ENCODE measurements around the gene ME3. TPM values are rescaled to one million over a fixed set of nuclear protein-coding genes. Genes with fewer than 3 reads are reported as not detected.

Gene ME3
- total RNA-seq, 1 donor from 2014 or later: 28.5 TPM

DNA sequence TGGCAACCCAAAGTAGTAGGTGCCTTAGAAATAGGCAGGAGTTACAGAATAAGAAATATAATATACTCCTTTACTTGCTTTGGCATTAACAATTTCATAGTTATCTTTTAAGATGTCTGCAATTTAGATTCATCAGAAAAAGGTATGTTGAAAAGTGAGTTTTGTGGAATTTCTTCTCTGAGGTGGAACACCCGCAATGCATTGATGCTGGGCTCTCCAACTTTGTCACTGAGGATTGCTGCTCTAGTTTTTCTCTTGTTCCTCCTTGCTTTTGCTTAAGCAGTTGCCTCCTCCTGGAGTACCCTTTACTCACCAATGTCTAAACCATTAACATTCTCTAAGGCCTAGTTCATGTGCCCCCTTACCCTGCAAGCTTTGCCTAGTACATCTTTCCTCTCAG is 14.1 kb upstream of the ME3 start:
- no peaks in the 10 kb centered on the region for H3K27me3 ChIP-seq
- no peak for DNase-seq (ENCODE audit: extremely low spot score in 2 of 2)
- intact Hi-C loops (cut with DNase I): no loop called here

DNA sequence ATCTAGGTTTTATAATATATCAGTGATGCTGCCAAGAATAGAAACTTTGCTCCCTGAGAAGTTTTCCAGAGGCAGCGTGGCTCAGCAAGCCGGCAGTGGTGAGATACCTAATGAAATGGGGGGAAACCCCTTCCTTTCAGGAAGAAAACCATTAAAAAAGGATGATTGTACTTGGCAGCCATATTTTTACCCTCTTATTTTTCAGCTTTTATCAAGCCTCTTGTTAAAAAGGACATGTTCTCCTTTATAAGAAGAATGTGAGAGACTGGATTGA is 9.0 kb upstream of the ME3 start:
- H3K36me3 ChIP-seq: no peaks in the 10 kb centered on the region
- intact Hi-C loops (cut with DNase I): no loop called here
- H3K27me3 ChIP-seq: no peaks in the 10 kb centered on the region
- no peak overlapping the region for H3K4me3 ChIP-seq
- TF ChIP-seq, protein P1, sequence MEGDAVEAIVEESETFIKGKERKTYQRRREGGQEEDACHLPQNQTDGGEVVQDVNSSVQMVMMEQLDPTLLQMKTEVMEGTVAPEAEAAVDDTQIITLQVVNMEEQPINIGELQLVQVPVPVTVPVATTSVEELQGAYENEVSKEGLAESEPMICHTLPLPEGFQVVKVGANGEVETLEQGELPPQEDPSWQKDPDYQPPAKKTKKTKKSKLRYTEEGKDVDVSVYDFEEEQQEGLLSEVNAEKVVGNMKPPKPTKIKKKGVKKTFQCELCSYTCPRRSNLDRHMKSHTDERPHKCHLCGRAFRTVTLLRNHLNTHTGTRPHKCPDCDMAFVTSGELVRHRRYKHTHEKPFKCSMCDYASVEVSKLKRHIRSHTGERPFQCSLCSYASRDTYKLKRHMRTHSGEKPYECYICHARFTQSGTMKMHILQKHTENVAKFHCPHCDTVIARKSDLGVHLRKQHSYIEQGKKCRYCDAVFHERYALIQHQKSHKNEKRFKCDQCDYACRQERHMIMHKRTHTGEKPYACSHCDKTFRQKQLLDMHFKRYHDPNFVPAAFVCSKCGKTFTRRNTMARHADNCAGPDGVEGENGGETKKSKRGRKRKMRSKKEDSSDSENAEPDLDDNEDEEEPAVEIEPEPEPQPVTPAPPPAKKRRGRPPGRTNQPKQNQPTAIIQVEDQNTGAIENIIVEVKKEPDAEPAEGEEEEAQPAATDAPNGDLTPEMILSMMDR (IDR thresholded peaks at IDR 0.05): no peak
- peak in 1 of 2 donors; percentile 12 for TF ChIP-seq POLR2AphosphoS5 (IDR thresholded peaks at IDR 0.05; ENCODE audit: insufficient read depth in 1 of 2, low read depth in 1 of 2)
- peak overlapping the region; percentile 49 for H3K27ac ChIP-seq
- no peaks in the 10 kb centered on the region for H3K9me3 ChIP-seq
- no peak for DNase-seq (ENCODE audit: extremely low spot score in 2 of 2)
- H3K4me1 ChIP-seq: no peaks in the 10 kb centered on the region

More for the DNA sequence above, 14.1 kb upstream of the ME3 start:
- Histone ChIP-seq H3K9me3 (no peaks in the 10 kb centered on the region), H3K4me3 (no peak overlapping the region), H3K4me1 (no peaks in the 10 kb centered on the region), H3K36me3 (no peaks in the 10 kb centered on the region), H3K27ac (no peak overlapping the region)
- TF ChIP-seq POLR2AphosphoS5 (IDR thresholded peaks at IDR 0.05; ENCODE audit: insufficient read depth in 1 of 2, low read depth in 1 of 2): no peak

DNA sequence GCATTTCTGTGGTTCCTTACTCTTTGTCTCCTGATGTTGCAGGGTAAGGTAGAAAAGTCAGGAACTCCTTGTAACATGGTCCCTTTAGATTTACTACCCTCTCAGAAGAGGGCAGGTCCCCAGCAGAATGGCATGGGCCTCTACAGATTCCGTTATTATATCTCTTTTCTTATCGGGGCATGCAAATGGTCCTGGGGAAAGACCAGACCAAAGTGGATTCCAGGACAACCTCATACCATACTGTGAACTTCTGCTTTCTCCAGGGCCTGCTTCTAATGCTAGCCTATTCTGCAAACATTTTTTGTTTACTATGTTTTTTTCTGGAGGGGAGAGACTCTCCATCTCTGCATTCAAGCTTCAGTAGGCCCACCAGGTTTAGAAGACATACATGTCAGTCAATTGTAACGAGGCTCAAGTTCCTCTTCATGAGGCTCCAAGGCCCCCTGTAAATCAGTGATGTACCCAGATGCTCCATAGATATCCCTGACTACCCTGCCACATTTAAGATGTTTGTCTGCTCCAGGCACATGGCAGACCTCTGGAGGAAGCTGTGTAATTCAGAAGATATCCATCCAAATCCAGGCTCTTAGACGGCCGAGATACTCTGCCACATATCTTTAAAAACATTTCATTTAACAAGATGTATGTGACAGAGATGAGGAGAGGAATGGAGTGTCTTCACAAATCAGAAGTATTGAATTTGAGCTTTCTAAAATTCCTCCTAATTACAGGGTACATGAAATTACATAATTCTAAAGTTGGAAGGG is 8.5 kb upstream of the ME3 start:
- Histone ChIP-seq H3K4me3 (no peak overlapping the region), H3K9me3 (no peaks in the 10 kb centered on the region), H3K36me3 (no peaks in the 10 kb centered on the region), H3K27me3 (no peaks in the 10 kb centered on the region), H3K4me1 (no peaks in the 10 kb centered on the region), H3K27ac (peak overlapping the region; percentile 49)
- TF ChIP-seq, protein P1 (IDR thresholded peaks at IDR 0.05): no peak
- TF ChIP-seq POLR2A (IDR thresholded peaks at IDR 0.05) (no peak), POLR2AphosphoS5 (IDR thresholded peaks at IDR 0.05; ENCODE audit: insufficient read depth in 1 of 2, low read depth in 1 of 2) (no peak)
- DNase-seq (ENCODE audit: extremely low spot score in 2 of 2): no peak
- intact Hi-C loops (cut with DNase I): no loop called here

DNA sequence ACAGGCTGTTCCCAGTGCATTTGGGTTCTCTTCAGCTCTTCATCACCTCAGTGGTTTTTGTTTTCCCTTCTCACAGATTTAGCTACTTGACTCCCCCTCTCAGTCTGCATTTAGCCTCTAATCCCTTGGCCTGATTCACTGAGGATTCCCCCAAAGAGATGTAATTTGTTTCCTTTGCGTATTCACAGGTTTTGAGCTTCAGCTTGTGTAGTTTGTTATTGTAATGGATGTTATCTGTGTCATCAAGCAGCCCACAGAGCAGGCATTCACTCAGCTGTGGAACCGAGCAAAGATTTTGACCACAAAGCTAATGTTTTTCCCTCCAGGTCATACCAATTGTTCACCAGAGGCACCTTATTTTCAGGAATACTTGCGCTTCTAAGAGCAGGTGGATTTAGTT is 6.4 kb upstream of the ME3 start:
- Histone ChIP-seq H3K4me3 (no peak overlapping the region), H3K27ac (no peak overlapping the region), H3K9me3 (no peaks in the 10 kb centered on the region), H3K36me3 (no peaks in the 10 kb centered on the region), H3K4me1 (peaks cover 1% of the 10 kb centered on the region), H3K27me3 (no peaks in the 10 kb centered on the region)
- DNase-seq (ENCODE audit: extremely low spot score in 2 of 2): no peak
- intact Hi-C loops (cut with DNase I): loop anchor here (10.0 kb wide), 1 partner anchor 54 kb away; no protein-coding TSS in a partner anchor
- TF ChIP-seq, protein P1 (IDR thresholded peaks at IDR 0.05): no peak
- TF ChIP-seq POLR2A (IDR thresholded peaks at IDR 0.05): no peak
- no peak for TF ChIP-seq POLR2AphosphoS5 (IDR thresholded peaks at IDR 0.05; ENCODE audit: insufficient read depth in 1 of 2, low read depth in 1 of 2)

DNA sequence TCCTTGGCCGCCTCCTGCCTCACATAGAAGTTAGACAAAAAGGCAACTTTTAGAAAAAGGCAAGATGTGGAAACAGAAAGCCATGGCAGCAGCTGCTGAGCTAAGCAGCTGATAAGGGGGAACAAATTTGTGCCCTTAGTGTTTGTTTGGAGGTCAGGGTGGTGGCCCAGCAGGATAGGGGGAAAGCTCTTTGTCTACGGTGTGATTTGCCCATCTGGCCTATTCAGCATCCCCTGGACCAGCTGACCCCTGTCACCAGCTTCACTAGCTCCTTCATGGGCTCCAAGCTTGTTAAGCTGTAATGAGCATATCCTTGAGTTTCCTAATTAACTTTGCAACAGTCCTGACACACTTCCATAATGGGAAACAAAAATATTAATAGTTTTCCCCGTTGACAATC is 5.9 kb upstream of the ME3 start:
- Histone ChIP-seq H3K4me3 (no peak overlapping the region), H3K27ac (no peak overlapping the region), H3K4me1 (peaks cover 5% of the 10 kb centered on the region), H3K27me3 (no peaks in the 10 kb centered on the region), H3K36me3 (no peaks in the 10 kb centered on the region), H3K9me3 (no peaks in the 10 kb centered on the region)
- TF ChIP-seq, protein P1 (IDR thresholded peaks at IDR 0.05): no peak
- no peak for TF ChIP-seq POLR2AphosphoS5 (IDR thresholded peaks at IDR 0.05; ENCODE audit: insufficient read depth in 1 of 2, low read depth in 1 of 2)
- TF ChIP-seq POLR2A (IDR thresholded peaks at IDR 0.05): no peak
- intact Hi-C loops (cut with DNase I): loop anchor here (10.0 kb wide), 1 partner anchor 53 kb away; no protein-coding TSS in a partner anchor
- no peak for DNase-seq (ENCODE audit: extremely low spot score in 2 of 2)

Data from vagina (tissue), 2 donors.